WTC11 (cell line): ENCODE measurements around the gene IGFBP4. TPM values are rescaled to one million over a fixed set of nuclear protein-coding genes. Genes with fewer than 3 reads are reported as not detected.

Experiments
- ATAC-seq: fragments of 200-7000 bp; cut with Tn5 transposase; 2 replicates; pipeline ENCODE4 v1.10.0; 2021; ENCODE audit warnings: mild to moderate bottlenecking, moderate library complexity
- CTCF ChIA-PET: fragments of 300-600 bp; sonication (Branson Sonifier 250); formaldehyde crosslinking; loops from one replicate; lab custom pipeline; 2021; ENCODE audit warnings: antibody characterized with exemption; lab: Charles Lee
- POLR2A ChIA-PET: fragments of 350-600 bp; sonication (Branson Sonifier 250); formaldehyde crosslinking; loops from one replicate; lab custom pipeline; 2021; ENCODE audit warnings: antibody characterized with exemption; lab: Charles Lee
- DNase-seq: peaks from one replicate; pipeline ENCODE4 v3.0.0; 2021; ENCODE audit warnings: low spot score
- H3K27ac Mint-ChIP-seq: 2 replicates; pipeline ENCODE4 v1.8.0; 2021; ENCODE audit warnings: mixed read lengths
- H3K27me3 Mint-ChIP-seq: 2 replicates; pipeline ENCODE4 v1.8.0; 2021; ENCODE audit warnings: low read depth, mild to moderate bottlenecking, moderate library complexity, mixed read lengths
- H3K36me3 Mint-ChIP-seq: 2 replicates; pipeline ENCODE4 v1.8.0; 2021; ENCODE audit warnings: mixed read lengths
- H3K4me1 Mint-ChIP-seq: 2 replicates; pipeline ENCODE4 v1.8.0; 2022; ENCODE audit warnings: mixed read lengths
- H3K4me3 Mint-ChIP-seq: 2 replicates; pipeline ENCODE4 v1.8.0; 2021; ENCODE audit warnings: mild to moderate bottlenecking, moderate library complexity, mixed read lengths
- H3K9me3 Mint-ChIP-seq: 2 replicates; pipeline ENCODE4 v1.8.0; 2021; ENCODE audit warnings: mixed read lengths
- AR ChIP-seq: fragments of 250-450 bp; sonication (Bioruptor Pico); IDR thresholded peaks from 2 replicates; pipeline ENCODE4 v1.9.0; 2021; ENCODE audit warnings: mild to moderate bottlenecking
- ATF1 ChIP-seq: sonication (generic); formaldehyde crosslinking; IDR thresholded peaks from 2 replicates; pipeline ENCODE4 v1.8.1; 2023; ENCODE audit warnings: mild to moderate bottlenecking, moderate library complexity, missing genetic modification reagents
- CREB1 ChIP-seq: sonication (generic); formaldehyde crosslinking; IDR thresholded peaks from 2 replicates; pipeline ENCODE4 v1.8.0; 2023; ENCODE audit warnings: mild to moderate bottlenecking, missing genetic modification reagents
- CREM ChIP-seq: sonication (generic); formaldehyde crosslinking; IDR thresholded peaks from 2 replicates; pipeline ENCODE4 v1.8.1; 2022; ENCODE audit warnings: mild to moderate bottlenecking, missing genetic modification reagents, moderate library complexity
- ERG ChIP-seq: fragments of 250-450 bp; sonication (Bioruptor Pico); IDR thresholded peaks from 2 replicates; pipeline ENCODE4 v1.8.0; 2021; ENCODE audit warnings: mild to moderate bottlenecking
- ETV6 ChIP-seq: sonication (generic); formaldehyde crosslinking; IDR thresholded peaks from 2 replicates; pipeline ENCODE4 v1.8.1; 2022; ENCODE audit warnings: mild to moderate bottlenecking, missing genetic modification reagents
- FOXJ3 ChIP-seq: sonication (generic); formaldehyde crosslinking; IDR thresholded peaks from 2 replicates; pipeline ENCODE4 v1.9.0; 2021; ENCODE audit warnings: missing genetic modification reagents, mild to moderate bottlenecking, borderline replicate concordance
- FOXP1 ChIP-seq: sonication (generic); formaldehyde crosslinking; IDR thresholded peaks from 2 replicates; pipeline ENCODE4 v1.8.0; 2022; ENCODE audit warnings: missing genetic modification reagents, mild to moderate bottlenecking, moderate library complexity, borderline replicate concordance
- GTF2I ChIP-seq: fragments of 250-450 bp; sonication (Bioruptor Pico); conservative IDR thresholded peaks from 2 replicates; pipeline ENCODE4 v1.4.0; 2021; ENCODE audit warnings: mild to moderate bottlenecking
- JAZF1 ChIP-seq: fragments of 250-450 bp; sonication (Bioruptor Pico); IDR thresholded peaks from 2 replicates; pipeline ENCODE4 v1.9.0; 2021; ENCODE audit warnings: moderate library complexity, mild to moderate bottlenecking, inconsistent platforms
- JUN ChIP-seq: sonication (generic); formaldehyde crosslinking; IDR thresholded peaks from 2 replicates; pipeline ENCODE4 v1.8.0; 2023; ENCODE audit warnings: mild to moderate bottlenecking, missing genetic modification reagents
- NFATC4 ChIP-seq: fragments of 250-450 bp; sonication (Bioruptor Pico); IDR thresholded peaks from 2 replicates; pipeline ENCODE4 v1.9.0; 2021; ENCODE audit warnings: mild to moderate bottlenecking
- NR1H2 ChIP-seq: sonication (generic); formaldehyde crosslinking; IDR thresholded peaks from 2 replicates; pipeline ENCODE4 v1.9.0; 2021; ENCODE audit warnings: mild to moderate bottlenecking, moderate library complexity, missing genetic modification reagents
- PRRX2 ChIP-seq: fragments of 250-450 bp; sonication (Bioruptor Pico); IDR thresholded peaks from 2 replicates; pipeline ENCODE4 v1.8.0; 2021; ENCODE audit warnings: mild to moderate bottlenecking
- TCF7 ChIP-seq: sonication (generic); formaldehyde crosslinking; IDR thresholded peaks from 2 replicates; pipeline ENCODE4 v1.8.0; 2022; ENCODE audit warnings: mild to moderate bottlenecking, low read depth, missing genetic modification reagents, moderate library complexity
- TEAD4 ChIP-seq: sonication (generic); formaldehyde crosslinking; IDR thresholded peaks from 2 replicates; pipeline ENCODE4 v1.8.0; 2022; ENCODE audit warnings: mild to moderate bottlenecking, missing genetic modification reagents
- ZMAT4 ChIP-seq: fragments of 250-450 bp; sonication (Bioruptor Pico); IDR thresholded peaks from 2 replicates; pipeline ENCODE4 v1.9.0; 2021; ENCODE audit warnings: mild to moderate bottlenecking
- ZNF263 ChIP-seq: sonication (generic); formaldehyde crosslinking; IDR thresholded peaks from 2 replicates; pipeline ENCODE4 v1.8.1; 2022; ENCODE audit warnings: low read depth, mild to moderate bottlenecking, moderate library complexity, missing genetic modification reagents
- ZNF416 ChIP-seq: fragments of 250-450 bp; sonication (Bioruptor Pico); IDR thresholded peaks from 2 replicates; pipeline ENCODE4 v1.9.0; 2021; ENCODE audit warnings: mild to moderate bottlenecking, inconsistent platforms
- ZNF423 ChIP-seq: fragments of 250-450 bp; sonication (Bioruptor Pico); IDR thresholded peaks from 2 replicates; pipeline ENCODE4 v2.1.2; 2022; ENCODE audit warnings: mild to moderate bottlenecking, moderate library complexity
- total RNA-seq: library from RNA; stranded (reverse); gene quantifications from 3 replicates; pipeline ENCODE4 v1.2.3, GENCODE V29; 2021
- TF ChIP-seq, protein P1 (sequence below): sonication (generic); formaldehyde crosslinking; IDR thresholded peaks from 2 replicates; pipeline ENCODE4 v1.8.1; 2023; ENCODE audit warnings: mild to moderate bottlenecking, moderate library complexity, missing genetic modification reagents
- TF ChIP-seq, protein P2 (sequence below): fragments of 250-450 bp; sonication (Bioruptor Pico); IDR thresholded peaks from 2 replicates; pipeline ENCODE4 v2.1.2; 2022; ENCODE audit warnings: mild to moderate bottlenecking, moderate library complexity
- TF ChIP-seq, protein P3 (sequence below): sonication (generic); formaldehyde crosslinking; IDR thresholded peaks from 2 replicates; pipeline ENCODE4 v1.8.1; 2023; ENCODE audit warnings: mild to moderate bottlenecking, missing genetic modification reagents, moderate library complexity

The IGFBP4 gene
- total RNA-seq, 1 experiment from 2014 or later, result 172 TPM

DNA sequence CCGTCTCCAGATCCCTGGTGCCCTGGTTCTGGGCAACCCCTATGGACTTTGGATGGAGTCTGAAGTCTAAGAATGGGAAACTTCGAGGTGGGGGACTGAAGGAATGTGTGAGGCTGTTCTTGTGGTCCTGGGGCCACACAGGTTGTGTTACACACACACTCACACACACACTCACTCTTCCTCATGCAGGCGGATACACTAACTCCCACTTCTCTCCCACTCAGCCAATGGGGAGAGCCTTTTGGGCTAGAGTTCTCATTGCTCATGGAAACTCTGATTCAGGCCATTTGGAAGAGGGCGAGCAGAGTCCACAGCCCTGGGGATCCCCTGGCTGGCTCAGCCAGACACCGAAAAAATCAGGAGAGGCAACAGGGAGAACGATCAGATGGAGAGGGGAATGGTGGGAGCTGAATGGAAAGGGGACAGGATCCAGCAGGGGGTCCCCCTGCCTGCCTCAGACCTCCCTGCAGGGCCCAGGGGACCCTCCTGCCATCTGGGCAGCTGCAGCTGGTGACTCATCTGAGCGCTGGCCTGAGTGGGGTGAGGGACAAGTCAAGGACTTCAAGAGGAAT, 9.1 kb downstream of the IGFBP4 start:
- Mint-ChIP-seq H3K9me3 (no peaks in the 10 kb centered on the region), H3K4me1 (peaks cover 33% of the 10 kb centered on the region), H3K27me3 (no peaks in the 10 kb centered on the region), H3K27ac (peak overlapping the region; percentile 45; the same call in 1 of the 2 replicates), H3K4me3 (no peak overlapping the region), H3K36me3 (peaks cover 41% of the 10 kb centered on the region)
- TF ChIP-seq, protein P1, sequence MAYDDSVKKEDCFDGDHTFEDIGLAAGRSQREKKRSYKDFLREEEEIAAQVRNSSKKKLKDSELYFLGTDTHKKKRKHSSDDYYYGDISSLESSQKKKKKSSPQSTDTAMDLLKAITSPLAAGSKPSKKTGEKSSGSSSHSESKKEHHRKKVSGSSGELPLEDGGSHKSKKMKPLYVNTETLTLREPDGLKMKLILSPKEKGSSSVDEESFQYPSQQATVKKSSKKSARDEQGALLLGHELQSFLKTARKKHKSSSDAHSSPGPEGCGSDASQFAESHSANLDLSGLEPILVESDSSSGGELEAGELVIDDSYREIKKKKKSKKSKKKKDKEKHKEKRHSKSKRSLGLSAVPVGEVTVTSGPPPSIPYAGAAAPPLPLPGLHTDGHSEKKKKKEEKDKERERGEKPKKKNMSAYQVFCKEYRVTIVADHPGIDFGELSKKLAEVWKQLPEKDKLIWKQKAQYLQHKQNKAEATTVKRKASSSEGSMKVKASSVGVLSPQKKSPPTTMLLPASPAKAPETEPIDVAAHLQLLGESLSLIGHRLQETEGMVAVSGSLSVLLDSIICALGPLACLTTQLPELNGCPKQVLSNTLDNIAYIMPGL (CRISPR knock-in tag), result no peak
- TF ChIP-seq CREB1 (CRISPR knock-in tag), result no peak
- TF ChIP-seq JAZF1 (CRISPR knock-in tag), result no peak
- no peak for TF ChIP-seq CREM (CRISPR knock-in tag)
- TF ChIP-seq NR1H2 (CRISPR knock-in tag), result no peak
- TF ChIP-seq ZNF423 (CRISPR knock-in tag), result no peak
- no peak for TF ChIP-seq PRRX2
- TF ChIP-seq NFATC4 (CRISPR knock-in tag), result no peak
- no peak for TF ChIP-seq GTF2I (CRISPR knock-in tag)
- TF ChIP-seq ZMAT4 (CRISPR knock-in tag), result no peak
- ChIA-PET CTCF (interaction anchor here (1.0 to 17.3 kb wide), 6 partner anchors 9 to 90 kb away, joined by 3 to 293 read pairs (median 4); partner anchors contain the start of gene IGFBP4), POLR2A (no interaction called here)
- ATAC-seq, result no peak
- DNase-seq, result no peak

DNA sequence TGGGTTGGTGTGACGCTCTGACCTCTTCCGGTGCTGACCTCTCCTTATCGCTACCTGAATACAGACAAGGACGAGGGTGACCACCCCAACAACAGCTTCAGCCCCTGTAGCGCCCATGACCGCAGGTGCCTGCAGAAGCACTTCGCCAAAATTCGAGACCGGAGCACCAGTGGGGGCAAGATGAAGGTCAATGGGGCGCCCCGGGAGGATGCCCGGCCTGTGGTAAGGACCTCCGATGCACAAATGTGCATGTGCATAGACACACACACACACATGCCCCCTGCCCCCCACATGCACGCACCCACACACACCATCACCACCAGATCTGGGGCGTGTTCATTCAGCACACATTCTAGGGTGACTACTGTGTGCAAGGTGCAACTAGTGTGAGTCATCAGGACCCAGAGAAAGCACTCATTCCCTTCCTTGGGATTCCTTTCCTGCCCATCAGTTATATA, 9.7 kb downstream of the IGFBP4 start:
- ChIA-PET POLR2A (no interaction called here), CTCF (interaction anchor here (0.9 to 17.3 kb wide), 2 partner anchors 9 to 22 kb away, joined by 4 to 293 read pairs; no protein-coding TSS in a partner anchor)
- Mint-ChIP-seq H3K27ac (no peak overlapping the region), H3K27me3 (no peaks in the 10 kb centered on the region), H3K36me3 (peaks cover 41% of the 10 kb centered on the region), H3K4me1 (peaks cover 32% of the 10 kb centered on the region), H3K4me3 (no peak overlapping the region), H3K9me3 (no peaks in the 10 kb centered on the region)
- no peak for ATAC-seq
- TF ChIP-seq ZNF416 (CRISPR knock-in tag) (no peak), TCF7 (CRISPR knock-in tag) (no peak), FOXP1 (CRISPR knock-in tag) (no peak), ETV6 (CRISPR knock-in tag) (no peak), ZNF263 (CRISPR knock-in tag) (no peak)
- TF ChIP-seq, protein P2, sequence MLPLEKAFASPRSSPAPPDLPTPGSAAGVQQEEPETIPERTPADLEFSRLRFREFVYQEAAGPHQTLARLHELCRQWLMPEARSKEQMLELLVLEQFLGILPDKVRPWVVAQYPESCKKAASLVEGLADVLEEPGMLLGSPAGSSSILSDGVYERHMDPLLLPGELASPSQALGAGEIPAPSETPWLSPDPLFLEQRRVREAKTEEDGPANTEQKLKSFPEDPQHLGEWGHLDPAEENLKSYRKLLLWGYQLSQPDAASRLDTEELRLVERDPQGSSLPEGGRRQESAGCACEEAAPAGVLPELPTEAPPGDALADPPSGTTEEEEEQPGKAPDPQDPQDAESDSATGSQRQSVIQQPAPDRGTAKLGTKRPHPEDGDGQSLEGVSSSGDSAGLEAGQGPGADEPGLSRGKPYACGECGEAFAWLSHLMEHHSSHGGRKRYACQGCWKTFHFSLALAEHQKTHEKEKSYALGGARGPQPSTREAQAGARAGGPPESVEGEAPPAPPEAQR, result no peak
- TF ChIP-seq, protein P3, sequence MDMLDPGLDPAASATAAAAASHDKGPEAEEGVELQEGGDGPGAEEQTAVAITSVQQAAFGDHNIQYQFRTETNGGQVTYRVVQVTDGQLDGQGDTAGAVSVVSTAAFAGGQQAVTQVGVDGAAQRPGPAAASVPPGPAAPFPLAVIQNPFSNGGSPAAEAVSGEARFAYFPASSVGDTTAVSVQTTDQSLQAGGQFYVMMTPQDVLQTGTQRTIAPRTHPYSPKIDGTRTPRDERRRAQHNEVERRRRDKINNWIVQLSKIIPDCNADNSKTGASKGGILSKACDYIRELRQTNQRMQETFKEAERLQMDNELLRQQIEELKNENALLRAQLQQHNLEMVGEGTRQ (CRISPR knock-in tag), result no peak
- DNase-seq, result no peak

DNA sequence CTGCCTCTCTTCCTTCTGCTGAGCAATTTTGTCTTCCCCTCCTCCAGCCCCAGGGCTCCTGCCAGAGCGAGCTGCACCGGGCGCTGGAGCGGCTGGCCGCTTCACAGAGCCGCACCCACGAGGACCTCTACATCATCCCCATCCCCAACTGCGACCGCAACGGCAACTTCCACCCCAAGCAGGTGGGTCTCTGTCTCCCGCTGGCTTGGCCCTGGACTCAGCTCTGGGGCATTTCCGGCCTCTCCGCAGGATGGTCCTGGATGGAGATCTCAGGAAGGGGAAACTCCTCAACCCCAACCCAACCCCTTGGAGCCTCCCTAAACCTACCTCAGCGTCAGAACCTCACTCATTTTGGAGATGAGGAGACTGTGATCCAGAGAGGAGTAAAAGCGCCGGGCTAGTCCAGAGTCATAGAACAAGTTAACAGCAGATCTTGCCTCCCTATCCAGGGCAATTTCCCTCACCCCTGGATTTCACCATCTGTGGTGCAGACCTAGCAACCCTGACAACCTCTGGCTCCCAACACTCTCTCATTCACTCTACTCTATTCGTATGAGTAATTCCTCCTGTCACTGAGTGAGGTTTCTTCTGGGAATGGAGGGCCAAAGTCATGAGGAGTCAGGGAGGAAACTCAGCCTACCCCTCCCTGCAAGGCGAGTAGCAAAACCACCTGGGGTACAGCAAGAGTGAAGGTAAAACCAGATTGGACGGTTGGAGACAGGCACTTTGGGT, 10.8 kb downstream of the IGFBP4 start:
- no peaks in the 10 kb centered on the region for H3K9me3 Mint-ChIP-seq
- H3K36me3 Mint-ChIP-seq, result peaks cover 41% of the 10 kb centered on the region
- H3K4me1 Mint-ChIP-seq, result peaks cover 38% of the 10 kb centered on the region
- DNase-seq (no peak), ATAC-seq (no peak)
- POLR2A ChIA-PET, result no interaction called here
- no peaks in the 10 kb centered on the region for H3K27me3 Mint-ChIP-seq
- no peak overlapping the region for H3K4me3 Mint-ChIP-seq
- CTCF ChIA-PET, result interaction anchor here (0.6 to 3.0 kb wide), 4 partner anchors 10 to 1540 kb away, joined by 3 to 10 read pairs (median 4); no protein-coding TSS in a partner anchor
- H3K27ac Mint-ChIP-seq, result peak overlapping the region; percentile 58; the same call in 1 of the 2 replicates
- TF ChIP-seq ATF1, result no peak
- TF ChIP-seq CREM (CRISPR knock-in tag), result no peak
- no peak for TF ChIP-seq TEAD4 (CRISPR knock-in tag)
- TF ChIP-seq AR (CRISPR knock-in tag), result no peak
- TF ChIP-seq JUN (CRISPR knock-in tag), result no peak
- no peak for TF ChIP-seq ERG (CRISPR knock-in tag)
- no peak for TF ChIP-seq NR1H2 (CRISPR knock-in tag)
- no peak for TF ChIP-seq FOXJ3
